IPS-18a (cell line): Measurements from ENCODE around the gene RAX2.
"Not testable (repeated sequence)": the region's sequence is repeated elsewhere in the genome, so short reads cannot be mapped to it uniquely, and the experiment has no call there.

Experiments used
- H3K27ac ChIP-seq: one replicate; pipeline ENCODE4 v1.5.1; 2013; ENCODE audit warnings: low read length
- H3K27me3 ChIP-seq: one replicate; pipeline ENCODE4 v1.6.1; 2013; ENCODE audit warnings: mild to moderate bottlenecking, low read length; ENCODE audit not compliant: control insufficient read depth, insufficient read depth
- H3K36me3 ChIP-seq: one replicate; pipeline ENCODE4 v1.6.1; 2013; ENCODE audit warnings: low read depth, low read length; ENCODE audit not compliant: control insufficient read depth
- H3K4me1 ChIP-seq: one replicate; pipeline ENCODE4 v1.6.1; 2013; ENCODE audit warnings: low read depth, low read length; ENCODE audit not compliant: control insufficient read depth
- H3K4me3 ChIP-seq: one replicate; pipeline ENCODE4 v1.5.1; 2013; ENCODE audit warnings: low read length
- H3K9ac ChIP-seq: one replicate; pipeline ENCODE4 v1.6.1; 2013; ENCODE audit warnings: mild to moderate bottlenecking, low read length, moderate library complexity
- H3K9me3 ChIP-seq: one replicate; pipeline ENCODE4 v1.6.1; 2013; ENCODE audit warnings: low read depth, low read length; ENCODE audit not compliant: control insufficient read depth

Gene RAX2

DNA sequence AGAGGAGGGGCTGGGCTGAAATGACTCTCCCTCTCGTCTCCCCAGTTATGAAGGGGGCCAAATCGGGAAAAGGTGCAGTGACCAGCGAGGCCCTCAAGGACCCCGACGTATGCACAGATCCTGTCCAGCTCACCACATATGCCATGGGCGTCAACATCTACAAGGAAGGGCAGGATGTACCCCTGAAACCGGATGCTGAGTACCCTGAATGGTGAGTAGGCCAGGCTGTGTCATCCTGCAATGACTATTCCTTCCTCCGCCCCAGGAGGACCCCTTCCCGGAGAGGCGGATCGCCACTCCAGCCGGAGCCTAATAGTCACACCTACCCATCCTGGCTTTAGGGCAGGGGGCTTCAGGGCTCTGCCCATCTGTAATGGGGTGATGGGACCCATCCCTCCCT is 6.9 kb downstream of the RAX2 start:
- no peaks in the 10 kb centered on the region for H3K27me3 ChIP-seq
- peaks cover 6% of the 10 kb centered on the region for H3K36me3 ChIP-seq
- H3K4me1 ChIP-seq = no peaks in the 10 kb centered on the region
- no peak overlapping the region for H3K4me3 ChIP-seq
- no peak overlapping the region for H3K9ac ChIP-seq
- no peaks in the 10 kb centered on the region for H3K9me3 ChIP-seq
- H3K27ac ChIP-seq = no peak overlapping the region

DNA sequence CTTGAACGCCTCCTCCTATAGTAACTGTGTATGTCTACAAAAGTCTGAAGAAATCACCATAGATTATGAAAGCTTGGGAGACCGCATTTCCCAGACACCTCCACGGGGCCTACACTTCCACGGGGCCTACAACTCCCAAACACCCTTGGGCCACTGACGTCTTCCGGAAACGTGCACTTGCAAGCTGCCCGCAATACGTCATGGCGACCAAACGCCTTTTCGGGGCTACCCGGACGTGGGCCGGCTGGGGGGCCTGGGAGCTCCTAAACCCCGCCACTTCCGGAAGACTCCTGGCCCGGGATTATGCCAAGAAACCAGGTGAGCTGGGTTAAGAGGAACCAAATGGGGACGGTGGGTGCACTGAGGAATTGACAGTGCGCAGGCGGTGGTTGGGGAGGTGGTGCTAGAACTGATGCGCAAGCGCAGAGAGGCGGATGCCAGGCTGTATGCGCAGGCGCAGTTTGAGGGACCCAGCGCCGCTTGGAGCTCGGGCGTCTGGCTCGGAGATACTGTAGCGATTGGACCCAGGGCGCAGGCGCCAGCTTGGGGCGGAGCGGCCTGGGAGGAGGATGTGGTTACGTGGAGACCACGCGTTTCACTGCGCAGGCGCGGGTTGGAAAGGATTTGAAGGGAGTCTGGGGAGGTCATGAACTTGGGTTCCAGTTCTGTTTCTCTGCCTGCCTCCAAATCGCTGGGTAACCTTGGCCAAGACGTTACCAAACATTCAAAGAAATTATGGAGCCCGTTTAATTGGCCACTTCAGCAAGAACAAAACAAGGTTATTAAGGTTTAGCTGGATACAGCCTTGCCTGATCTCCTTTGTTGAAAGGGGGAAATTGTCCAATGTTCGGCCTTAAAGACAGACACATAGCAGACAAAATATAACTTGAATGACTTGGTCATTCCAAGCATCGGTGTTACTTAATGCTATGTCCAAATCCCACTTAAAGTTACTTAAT is 9.2 kb downstream of the RAX2 start, which contains the start of gene MRPL54:
Gene MRPL54 (plus strand): TSS at position 182 of the 959 bp plus-strand sequence. CDS start 19 bp downstream, at position 201.
- Histone ChIP-seq H3K36me3 (peaks cover 11% of the 10 kb centered on the region), H3K27me3 (no peaks in the 10 kb centered on the region), H3K4me3 (peak within 1 kb of the TSS; percentile 99), H3K9ac (peak within 1 kb of the TSS; percentile 90), H3K9me3 (no peaks in the 10 kb centered on the region), H3K4me1 (no peaks in the 10 kb centered on the region), H3K27ac (peak within 1 kb of the TSS; percentile 68)

DNA sequence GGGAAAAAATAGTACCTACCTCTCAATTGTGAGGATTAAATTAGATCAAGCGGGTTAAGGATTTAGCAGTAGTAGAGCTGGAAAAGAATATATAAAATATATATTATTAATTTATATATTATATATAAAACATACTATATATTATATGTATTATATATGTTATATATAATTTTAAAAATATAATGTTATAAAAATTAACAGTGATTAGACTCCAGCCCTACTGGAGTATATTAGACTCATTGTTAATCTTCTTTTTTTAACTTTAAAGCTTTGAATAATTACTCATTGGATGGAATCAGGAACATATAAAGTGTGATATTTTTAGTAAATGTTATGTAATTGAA is 9.9 kb downstream of the RAX2 start:
- Histone ChIP-seq H3K9ac (peak overlapping the region; percentile 90), H3K4me3 (peak overlapping the region; percentile 74), H3K36me3 (peaks cover 11% of the 10 kb centered on the region), H3K9me3 (no peaks in the 10 kb centered on the region), H3K4me1 (no peaks in the 10 kb centered on the region), H3K27ac (no peak overlapping the region), H3K27me3 (no peaks in the 10 kb centered on the region)

DNA sequence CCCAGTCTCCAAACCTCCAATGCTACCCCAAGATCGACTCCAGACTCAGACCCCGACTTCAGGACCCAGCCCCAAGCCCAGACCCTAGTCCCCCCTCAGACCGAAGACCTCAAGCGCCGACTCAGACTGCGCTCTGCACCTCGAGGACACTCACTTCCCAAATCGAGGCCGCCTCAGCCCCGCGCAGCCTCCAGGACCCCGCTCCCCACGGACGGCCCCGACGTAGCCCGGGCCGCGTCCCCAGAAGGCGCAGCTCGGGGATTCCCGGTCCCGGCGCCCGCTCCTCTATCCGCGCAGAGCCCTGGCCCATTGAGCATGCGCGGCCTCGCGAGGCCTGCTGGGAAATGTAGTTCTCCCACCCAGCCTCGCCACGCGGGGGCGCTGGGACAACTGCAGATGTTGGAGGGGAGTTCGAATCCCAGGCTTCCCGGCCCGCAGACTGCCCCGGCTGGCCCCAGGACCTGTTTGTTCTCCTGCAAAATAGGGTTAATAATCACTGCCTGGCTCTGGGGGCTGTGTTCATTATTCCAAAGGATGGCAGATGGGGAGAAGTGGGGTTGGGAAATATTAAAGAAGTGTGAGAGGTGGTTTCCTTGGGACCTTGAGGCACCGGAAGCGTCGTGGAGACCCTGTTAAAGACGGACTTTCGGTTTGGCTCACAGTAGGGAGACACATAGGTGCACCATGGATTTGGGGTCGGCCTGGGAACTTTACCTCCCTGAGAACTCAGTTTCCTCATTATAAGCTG is 10.5 kb downstream of the RAX2 start, which contains the start of gene APBA3:
Gene APBA3 (minus strand): TSS at position 311 of the 748 bp plus-strand sequence. CDS start 1,428 bp downstream, outside the sequence.
- Histone ChIP-seq H3K27ac (peak within 1 kb of the TSS; percentile 68), H3K27me3 (no peaks in the 10 kb centered on the region), H3K36me3 (peaks cover 10% of the 10 kb centered on the region), H3K9me3 (no peaks in the 10 kb centered on the region), H3K4me3 (peak within 1 kb of the TSS; percentile 99), H3K9ac (peak within 1 kb of the TSS; percentile 90), H3K4me1 (no peaks in the 10 kb centered on the region)

DNA sequence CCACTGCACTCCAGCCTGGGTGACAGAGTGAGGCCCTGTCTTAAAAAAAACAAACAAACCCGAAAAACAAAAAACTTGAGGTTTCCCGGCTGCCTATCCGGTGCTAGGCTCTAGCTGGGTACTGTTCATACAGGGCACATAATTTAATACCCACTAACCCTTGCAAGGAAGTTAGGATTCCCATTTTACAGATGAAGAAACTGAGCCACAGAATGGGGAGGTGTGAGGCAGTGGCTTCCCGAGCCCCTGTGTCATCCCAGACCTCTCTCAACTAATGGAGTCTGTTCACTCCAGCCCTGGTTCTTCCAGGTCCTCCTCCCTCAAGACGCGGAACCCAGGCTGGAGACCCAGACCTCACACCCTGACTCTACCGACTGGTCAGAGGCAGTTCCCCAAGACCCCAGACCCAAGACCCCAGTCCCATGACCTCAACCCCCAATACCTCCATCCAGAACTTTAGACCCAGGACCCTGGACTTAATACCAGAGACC is 11.1 kb downstream of the RAX2 start:
- Histone ChIP-seq H3K36me3 (peaks cover 8% of the 10 kb centered on the region), H3K27me3 (no peaks in the 10 kb centered on the region), H3K27ac (peak overlapping the region; percentile 59), H3K9ac (peak overlapping the region; percentile 90), H3K9me3 (no peaks in the 10 kb centered on the region), H3K4me3 (peak overlapping the region; percentile 99), H3K4me1 (no peaks in the 10 kb centered on the region)

DNA sequence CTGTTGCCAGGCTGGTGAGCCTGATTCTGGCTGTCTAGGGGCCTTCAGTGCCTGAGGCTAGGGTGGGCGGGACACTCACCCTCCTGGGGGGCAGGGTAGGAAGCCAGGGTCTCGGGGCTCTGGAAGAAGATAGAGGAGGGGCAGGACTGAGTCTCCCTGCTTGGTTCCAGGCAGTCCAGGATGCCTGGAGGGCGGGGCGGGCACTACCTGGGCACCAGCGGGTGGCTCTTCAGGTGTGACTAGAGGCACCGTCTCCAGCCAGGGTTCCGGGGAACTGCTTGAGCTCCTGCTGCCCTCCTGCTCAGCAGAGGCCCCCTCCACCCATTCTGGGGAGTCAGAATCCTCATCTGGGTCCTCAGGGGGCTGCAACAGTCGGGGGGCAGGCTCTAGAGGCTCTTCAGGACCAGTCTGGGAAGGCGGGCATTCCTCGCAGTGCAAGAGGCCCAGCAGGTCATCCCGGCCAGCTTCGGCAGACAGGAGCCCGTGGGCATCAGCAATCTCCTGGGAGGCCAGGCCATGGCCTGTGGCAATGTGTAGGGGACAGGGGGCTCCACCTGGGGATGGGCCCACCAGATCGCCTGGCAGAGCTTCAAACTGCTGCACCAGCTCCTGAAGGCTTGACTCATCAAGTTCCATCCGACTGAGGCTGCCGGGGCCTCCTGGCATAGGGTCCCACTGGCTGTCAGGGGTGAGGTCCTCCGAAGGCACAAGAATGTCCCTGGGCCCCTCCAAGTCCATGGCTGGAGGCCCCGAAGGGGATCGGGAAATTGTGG is 12.4 kb downstream of the RAX2 start:
- H3K9ac ChIP-seq = no peak overlapping the region

DNA sequence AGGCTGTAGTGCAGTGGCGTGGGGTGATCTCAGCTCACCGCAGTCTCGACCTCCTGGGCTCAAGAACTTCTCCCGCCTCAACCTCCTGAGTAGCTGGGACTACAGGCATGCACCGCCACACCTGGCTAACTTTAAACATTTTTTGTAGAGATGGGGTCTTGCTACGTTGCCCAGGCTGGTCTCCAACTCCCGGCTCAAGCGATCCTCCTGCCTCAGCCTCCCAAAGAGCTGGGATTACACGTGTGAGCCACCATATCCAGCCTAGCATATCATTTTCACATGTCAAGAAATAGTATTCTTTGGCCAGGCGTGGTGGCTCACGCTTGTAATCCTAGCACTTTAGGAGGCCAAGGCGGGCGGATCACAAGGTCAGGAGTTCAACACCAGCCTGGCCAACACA is 13.7 kb downstream of the RAX2 start:
- H3K4me3 ChIP-seq, H3K27ac ChIP-seq, H3K36me3 ChIP-seq, H3K9ac ChIP-seq, H3K9me3 ChIP-seq, H3K4me1 ChIP-seq, H3K27me3 ChIP-seq: not testable (repeated sequence)

More for the DNA sequence above, 12.4 kb downstream of the RAX2 start:
- Histone ChIP-seq H3K9me3 (no peaks in the 10 kb centered on the region), H3K4me1 (no peaks in the 10 kb centered on the region), H3K36me3 (peaks cover 5% of the 10 kb centered on the region), H3K4me3 (no peak overlapping the region), H3K27ac (no peak overlapping the region), H3K27me3 (no peaks in the 10 kb centered on the region)

DNA sequence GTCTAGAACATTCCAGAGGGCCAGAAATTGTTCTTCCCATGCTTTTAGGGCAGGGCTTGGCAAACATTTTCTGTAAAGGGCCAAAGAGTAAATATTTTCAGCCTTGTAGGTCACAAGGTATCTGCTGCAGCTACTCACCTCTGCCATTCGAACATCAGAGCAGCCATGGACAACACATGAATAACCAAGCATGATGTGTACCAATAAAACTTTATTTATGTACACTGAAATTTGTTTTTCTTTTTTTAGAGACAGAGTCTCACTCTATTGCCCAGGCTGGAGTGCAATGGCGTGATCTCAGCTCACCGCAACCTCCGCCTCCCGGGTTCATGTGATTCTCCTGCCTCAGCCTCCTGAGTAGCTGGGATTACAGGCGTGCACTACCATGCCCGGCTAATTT is 14.3 kb downstream of the RAX2 start:
- H3K9me3 ChIP-seq, H3K4me3 ChIP-seq, H3K27ac ChIP-seq, H3K4me1 ChIP-seq, H3K27me3 ChIP-seq, H3K9ac ChIP-seq, H3K36me3 ChIP-seq: not testable (repeated sequence)

DNA sequence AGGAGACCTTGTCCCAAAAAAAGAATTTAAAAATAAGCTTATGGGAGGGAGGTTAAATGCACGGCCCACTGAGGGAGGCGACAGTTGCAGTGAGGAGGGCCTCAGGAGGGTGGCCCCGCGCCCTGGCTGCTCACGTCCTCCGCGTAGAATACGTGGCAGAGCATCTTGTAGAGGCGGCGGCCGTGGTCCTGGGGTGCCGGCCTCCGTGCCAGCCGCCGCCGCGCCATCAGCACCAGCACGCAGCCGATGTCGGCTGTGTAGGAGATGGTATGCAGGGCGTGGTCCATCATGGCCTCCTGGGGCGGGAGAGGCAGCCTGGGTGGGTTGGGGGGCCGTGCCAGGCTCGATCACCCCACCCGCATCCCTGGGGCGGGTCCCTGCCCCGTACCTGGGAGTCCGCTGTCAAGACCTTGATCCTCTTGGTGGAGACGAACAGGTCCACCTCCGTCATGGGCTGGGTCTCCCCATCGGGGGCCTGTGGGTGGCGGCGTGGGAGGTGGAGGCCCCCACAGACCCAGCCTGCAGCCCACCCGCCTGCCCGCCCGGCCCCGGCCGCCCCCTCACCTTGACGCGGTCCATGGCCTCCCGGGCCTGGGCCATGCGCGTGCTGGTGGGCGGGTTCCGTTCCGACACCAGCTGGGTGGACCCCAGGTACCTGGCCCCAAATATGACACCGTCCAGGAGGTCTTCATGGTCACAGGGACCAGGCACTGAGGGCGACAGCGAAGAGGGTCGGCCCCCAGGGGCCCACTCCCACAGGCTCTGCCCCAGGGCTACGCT is 18.2 kb downstream of the RAX2 start:
- no peak overlapping the region for H3K4me3 ChIP-seq
- no peak overlapping the region for H3K27ac ChIP-seq
- H3K4me1 ChIP-seq = no peaks in the 10 kb centered on the region
- no peak overlapping the region for H3K9ac ChIP-seq
- H3K27me3 ChIP-seq = no peaks in the 10 kb centered on the region
- H3K36me3 ChIP-seq = no peaks in the 10 kb centered on the region
- no peaks in the 10 kb centered on the region for H3K9me3 ChIP-seq

DNA sequence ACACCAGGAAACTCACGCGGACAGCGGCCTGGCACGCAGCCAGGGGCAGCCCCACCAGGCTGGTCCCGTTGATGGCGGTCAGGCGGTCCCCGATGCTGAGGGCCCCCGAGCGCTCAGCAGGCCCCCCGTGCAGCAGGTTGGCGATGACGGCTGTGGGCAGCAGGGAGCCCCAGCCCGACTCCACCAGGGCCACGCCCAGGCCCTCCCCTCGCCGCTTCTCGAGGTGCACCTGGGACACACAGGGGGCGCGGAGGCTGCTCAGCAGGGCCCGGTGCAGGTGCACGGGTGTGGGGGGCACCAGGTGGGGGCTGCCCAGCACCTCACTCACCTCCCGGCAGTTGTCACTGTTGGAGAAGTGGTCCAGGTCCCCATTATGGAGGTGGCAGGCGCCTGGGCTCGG is 19.5 kb downstream of the RAX2 start:
- no peaks in the 10 kb centered on the region for H3K27me3 ChIP-seq
- H3K9me3 ChIP-seq = no peaks in the 10 kb centered on the region
- H3K9ac ChIP-seq = no peak overlapping the region

More for the DNA sequence above, 19.5 kb downstream of the RAX2 start:
- no peak overlapping the region for H3K4me3 ChIP-seq
- no peak overlapping the region for H3K27ac ChIP-seq
- H3K36me3 ChIP-seq = no peaks in the 10 kb centered on the region
- no peaks in the 10 kb centered on the region for H3K4me1 ChIP-seq
